GM10266 (cell line): ENCODE results near the gene SEPTIN12.

Experiments used
- DNase-seq: peaks from one replicate; pipeline ENCODE4 v3.0.0; 2012; ENCODE audit errors: extremely low spot score
- TF ChIP-seq, protein P1 (sequence below): IDR thresholded peaks from 2 replicates; pipeline ENCODE4 v1.5.1; 2012; ENCODE audit warnings: mild to moderate bottlenecking, low read depth; ENCODE audit not compliant: control insufficient read depth, insufficient read depth; ENCODE audit errors: missing control alignments

Gene SEPTIN12

DNA sequence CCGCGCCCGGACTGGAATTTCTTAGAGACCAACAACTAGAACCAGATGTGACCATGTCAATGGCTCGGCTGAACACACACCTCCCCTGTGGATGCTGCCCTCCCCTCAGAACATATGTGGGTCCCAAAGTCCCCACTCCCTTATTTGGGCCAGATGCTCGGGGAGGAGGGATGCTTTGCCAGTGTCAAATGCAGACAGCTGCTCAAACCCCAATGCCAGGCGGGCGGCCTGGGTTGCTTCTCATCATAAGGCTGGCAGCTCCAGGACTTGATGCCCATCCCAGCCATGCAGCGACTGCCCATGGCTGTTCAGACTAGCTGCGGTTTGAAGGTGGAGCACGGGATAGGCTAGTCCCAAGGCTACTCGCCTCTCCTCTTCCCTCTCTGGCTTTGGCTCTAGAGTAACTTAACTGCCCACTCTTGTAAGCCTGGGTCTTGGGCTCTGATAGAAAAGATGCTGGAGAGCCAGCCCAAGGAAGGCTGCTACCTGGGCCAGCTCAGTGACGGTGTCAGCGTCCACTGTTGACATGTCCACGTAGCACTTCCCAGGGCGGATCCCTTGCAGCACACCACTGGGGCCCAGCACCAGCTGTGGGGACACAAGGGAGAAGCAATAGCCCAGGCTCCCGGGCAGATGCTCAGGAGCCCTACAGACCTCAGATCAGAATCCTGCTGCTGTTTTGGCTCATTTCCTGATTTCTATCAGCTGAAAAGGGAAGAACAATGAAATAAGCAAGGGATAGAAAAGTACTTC lies 25.3 kb upstream of the SEPTIN12 start:
- no peak for DNase-seq
- TF ChIP-seq, protein P1, sequence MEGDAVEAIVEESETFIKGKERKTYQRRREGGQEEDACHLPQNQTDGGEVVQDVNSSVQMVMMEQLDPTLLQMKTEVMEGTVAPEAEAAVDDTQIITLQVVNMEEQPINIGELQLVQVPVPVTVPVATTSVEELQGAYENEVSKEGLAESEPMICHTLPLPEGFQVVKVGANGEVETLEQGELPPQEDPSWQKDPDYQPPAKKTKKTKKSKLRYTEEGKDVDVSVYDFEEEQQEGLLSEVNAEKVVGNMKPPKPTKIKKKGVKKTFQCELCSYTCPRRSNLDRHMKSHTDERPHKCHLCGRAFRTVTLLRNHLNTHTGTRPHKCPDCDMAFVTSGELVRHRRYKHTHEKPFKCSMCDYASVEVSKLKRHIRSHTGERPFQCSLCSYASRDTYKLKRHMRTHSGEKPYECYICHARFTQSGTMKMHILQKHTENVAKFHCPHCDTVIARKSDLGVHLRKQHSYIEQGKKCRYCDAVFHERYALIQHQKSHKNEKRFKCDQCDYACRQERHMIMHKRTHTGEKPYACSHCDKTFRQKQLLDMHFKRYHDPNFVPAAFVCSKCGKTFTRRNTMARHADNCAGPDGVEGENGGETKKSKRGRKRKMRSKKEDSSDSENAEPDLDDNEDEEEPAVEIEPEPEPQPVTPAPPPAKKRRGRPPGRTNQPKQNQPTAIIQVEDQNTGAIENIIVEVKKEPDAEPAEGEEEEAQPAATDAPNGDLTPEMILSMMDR, result no peak

DNA sequence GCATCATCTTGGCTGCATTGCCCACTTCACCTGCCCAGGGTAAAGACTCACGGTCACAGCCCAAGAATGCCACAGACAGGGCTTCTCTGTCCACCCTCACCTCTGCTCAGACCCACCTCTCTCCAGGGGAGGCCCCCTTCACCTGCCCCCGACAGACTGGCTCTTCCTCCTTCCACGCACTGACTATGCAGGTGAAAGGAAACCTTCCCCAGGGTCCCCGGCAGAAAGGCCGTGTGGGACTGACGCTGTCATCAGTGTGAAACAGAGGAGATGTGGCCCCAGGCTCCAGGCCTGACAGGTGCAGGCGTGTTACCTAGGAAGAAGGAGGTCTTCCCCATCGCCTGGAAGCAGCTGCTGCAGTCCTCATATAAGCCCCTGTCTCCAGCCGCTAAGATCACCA lies 23.6 kb upstream of the SEPTIN12 start:
- TF ChIP-seq, protein P1, result no peak
- no peak for DNase-seq

DNA sequence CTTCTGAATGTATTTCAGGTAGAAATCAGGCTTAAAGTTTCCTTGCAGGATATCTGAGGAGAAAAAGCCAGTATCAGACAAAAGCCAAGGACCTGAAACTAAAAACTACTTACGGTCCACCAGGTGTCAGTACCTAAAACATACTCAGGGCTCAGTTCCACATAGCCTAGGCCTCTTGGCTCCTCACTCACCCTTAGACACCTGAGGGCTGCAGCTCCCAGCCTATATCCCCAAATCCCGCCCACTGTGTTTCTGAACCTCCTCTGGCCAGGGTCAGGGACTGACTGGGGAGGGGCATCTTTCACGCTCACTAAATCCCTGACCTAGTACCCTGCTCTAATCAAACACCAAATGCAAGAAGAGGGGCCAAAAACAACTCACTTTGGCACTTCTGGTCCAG lies 23.1 kb upstream of the SEPTIN12 start:
- TF ChIP-seq, protein P1, result no peak
- no peak for DNase-seq

DNA sequence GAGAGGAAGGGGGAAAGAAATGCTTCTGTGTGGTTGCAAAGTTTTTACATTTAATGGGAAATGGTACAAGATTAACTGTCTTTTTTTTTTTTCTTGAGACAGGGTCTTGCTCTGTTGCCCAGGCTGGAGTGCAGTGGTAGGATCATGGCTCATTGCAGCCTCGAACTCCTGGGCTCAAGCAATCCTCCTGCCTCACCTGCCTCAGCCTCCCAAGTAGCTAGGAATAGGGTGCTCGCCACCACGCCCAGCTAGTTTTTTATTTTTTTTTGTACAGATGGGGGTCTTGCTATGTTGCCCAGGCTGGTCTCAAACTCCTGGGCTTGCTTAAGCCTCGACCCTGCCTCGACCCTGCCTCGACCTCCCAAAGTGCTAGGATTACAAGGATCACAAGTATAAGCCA lies 18.1 kb upstream of the SEPTIN12 start:
- no peak for DNase-seq
- TF ChIP-seq, protein P1, result no peak

DNA sequence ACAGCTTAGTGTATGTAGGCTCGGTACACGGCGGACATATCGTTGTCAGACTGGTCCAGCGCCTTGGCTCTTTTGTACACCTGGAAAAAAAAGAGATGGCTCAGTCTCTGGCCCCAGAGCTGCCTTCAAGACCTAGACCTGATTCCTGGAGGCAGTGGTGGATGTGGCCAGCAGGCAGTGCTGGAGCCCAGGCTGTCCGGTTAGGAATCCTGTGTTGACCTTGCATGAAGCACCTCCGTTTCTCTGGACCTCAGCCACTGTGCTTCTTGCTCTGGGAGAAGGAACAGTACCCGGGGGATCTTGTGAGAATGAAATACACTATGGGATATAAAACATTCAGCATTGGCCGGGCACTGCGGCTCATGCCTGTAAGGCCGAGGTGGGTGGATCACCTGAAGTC lies 17.1 kb upstream of the SEPTIN12 start:
- TF ChIP-seq, protein P1, result no peak
- no peak for DNase-seq

DNA sequence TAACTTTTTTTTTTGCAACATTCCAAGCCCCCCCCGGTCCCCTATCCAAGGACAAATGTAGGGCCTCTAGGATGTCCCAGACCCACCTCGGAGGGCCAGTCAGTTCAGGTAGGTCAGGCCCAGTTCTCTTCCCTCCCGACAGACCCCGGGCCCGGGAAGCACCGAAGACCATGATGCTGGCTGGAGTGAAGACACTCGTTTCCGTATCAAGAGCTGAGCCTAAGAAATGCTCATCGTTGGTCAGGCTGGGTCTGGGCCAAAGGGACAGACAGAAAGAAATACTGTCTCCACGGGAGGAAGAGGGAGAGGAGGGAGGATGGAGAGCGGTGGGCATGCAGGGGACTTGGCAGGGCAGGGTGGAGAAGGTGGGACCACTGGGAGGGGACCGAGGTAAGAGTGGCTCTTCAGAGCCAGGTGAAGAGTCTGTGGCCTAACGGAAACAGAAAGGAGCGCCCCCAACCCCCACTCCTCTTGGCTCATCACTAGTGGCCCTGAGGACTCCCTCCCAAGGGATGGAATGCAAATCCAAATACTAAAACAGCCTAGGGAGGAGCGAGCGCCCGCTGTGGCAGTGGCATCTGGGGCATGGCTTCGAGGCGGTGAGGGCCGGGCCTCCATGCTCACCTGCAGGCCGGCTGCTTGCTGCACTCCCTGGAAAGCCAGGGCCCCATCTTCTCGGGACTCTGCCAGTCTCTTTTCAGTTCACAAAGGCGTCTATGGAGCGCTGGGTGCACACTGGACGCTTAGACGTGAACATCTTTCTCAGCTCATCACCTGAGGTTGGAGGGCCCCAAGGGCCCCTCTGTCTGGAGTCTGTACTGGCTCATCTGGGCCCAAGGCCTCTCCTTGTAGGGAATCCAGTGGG lies 16.0 kb upstream of the SEPTIN12 start:
- TF ChIP-seq, protein P1, result no peak

DNA sequence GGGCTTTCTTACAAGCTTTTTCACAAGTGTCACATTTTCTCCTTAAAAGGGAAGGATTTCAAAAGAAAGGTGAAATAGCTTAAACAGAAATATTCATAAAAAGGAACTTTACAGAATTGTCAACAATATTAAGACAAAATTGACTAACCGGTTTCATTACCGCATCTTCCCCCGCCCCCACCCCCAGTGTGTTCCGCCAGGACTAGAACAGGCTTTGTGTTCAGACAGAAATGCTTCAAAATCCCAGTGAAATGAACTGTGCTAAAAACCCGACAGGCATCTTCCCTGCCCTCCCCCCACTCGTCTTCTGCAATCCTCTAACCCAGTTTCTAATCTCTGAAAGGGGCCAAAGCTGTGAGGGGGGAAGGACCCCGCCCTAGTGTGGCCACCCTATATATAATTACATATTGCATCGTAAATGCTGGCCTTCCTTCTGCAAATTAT lies 15.3 kb upstream of the SEPTIN12 start:
- DNase-seq, result no peak
- TF ChIP-seq, protein P1, result no peak

More for the DNA sequence above, 16.0 kb upstream of the SEPTIN12 start:
- no peak for DNase-seq
